ENCODE measurements around the gene ANKRD53.
"Not testable (repeated sequence)": the region's sequence is repeated elsewhere in the genome, so short reads cannot be mapped to it uniquely, and the experiment has no call there.

DNA sequence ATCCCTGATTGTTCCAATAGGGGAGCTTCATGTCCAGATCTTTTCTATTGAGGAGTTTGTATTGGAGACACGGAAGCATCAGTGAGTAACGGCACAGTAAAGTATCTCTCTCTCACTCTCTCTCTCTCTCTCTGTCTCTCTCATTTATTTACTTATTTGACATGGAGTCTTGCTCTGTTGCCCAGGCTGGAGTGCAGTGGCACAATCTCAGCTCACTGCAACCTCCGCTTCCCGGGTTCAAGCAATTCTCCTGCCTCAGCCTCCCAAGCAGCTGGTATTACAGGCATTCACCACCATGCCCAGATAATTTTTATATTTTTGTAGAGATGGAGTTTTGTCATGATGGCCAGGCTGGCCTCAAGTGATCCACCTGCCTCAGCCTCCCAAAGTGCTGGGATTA is 20.5 kb downstream of the ANKRD53 start:
- not testable (repeated sequence) for TF ChIP-seq CTCF (IDR thresholded peaks at IDR 0.05; ENCODE audit: low read depth, low read length, poor library complexity, severe bottlenecking); EZH2phosphoT487 (IDR thresholded peaks at IDR 0.05; ENCODE audit: borderline replicate concordance, low read length)

All from DOHH2 (cell line).